Measurements from ENCODE around the gene SOCS1. TPM values are rescaled to one million over a fixed set of nuclear protein-coding genes. Genes with fewer than 3 reads are reported as not detected.
A peak's percentile ranks its signal among the peaks of the same experiment; 100 is the strongest.

SOCS1 gene
- polyA plus RNA-seq (2012; rRNA removed): 6.3 and 8.6 TPM in 2 replicates
- 4.7 and 6.1 TPM in 2 replicates for polyA plus RNA-seq (2012; cell fraction: cytosol; rRNA removed)
- 28.4 and 39.6 TPM in 2 replicates for polyA plus RNA-seq (2012; cell fraction: nucleus; rRNA removed)

DNA sequence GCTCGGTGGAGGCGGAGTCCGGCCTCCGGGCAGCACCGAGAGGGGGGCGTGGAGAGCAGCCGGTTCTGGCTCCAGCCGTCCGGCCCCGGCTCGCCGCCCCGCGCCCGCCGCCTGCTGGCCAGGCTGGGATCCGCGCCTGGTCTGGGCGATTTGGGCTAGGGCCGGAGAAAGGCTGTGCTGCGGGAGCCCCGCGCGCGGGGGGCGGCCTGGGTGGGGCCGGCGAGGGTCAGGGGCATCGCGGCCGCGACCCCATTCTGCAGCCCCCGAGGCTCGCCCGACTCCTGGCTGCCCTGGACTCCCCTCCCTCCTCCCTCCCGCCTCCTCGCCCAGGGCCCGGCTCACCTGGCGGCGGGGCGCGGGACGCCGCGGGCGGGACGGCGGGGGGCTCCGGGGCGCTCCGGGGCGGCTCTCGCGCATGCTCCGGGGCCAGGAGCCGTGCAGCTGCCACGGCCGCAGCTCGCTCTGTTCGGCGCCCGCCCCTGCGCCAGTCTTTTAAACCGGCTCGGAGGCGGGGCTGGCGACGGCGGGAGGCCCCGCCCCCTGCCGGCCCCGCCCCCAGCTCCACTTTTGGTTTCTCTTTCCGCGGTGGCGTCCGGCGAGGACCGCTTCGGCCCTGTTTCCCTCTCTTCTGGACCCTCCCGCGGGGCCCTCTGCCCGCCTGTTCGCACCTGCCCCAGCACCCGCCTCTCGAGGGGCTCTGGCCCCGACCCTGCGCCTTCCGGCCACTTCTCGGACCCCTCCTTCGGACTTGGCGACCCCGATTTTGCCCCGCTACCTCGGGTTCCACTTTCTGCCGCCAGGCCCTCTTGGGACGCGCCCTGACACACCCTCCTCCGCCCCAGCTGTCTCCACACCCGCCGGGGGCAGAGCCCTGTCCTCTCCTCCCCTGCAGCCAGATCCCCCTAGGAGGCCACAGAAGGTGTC lies at the start of gene SOCS1:
Gene SOCS1, minus strand, starts transcription at position 468 of the 924 bp plus-strand sequence. CDS start 726 bp downstream, outside the sequence.
- Histone ChIP-seq H3K4me3 (ENCODE audit: low read depth in 2 of 2, low read length in 1 of 2) (peak within 1 kb of the TSS; percentile 79 to 84), H3K9ac (peak within 1 kb of the TSS; percentile 87), H3K36me3 (replicated peaks in 1 of 2; ENCODE audit: control insufficient read depth in 1 of 2, insufficient read depth in 2 of 2, low read length in 1 of 2) (peaks cover 3 to 4% of the 10 kb centered on the region in 2 experiments), H3F3A (replicated peaks; ENCODE audit: insufficient read depth) (peaks cover 22% of the 10 kb centered on the region), H3K4me2 (peak within 1 kb of the TSS; percentile 99), H3K9me3 (no peaks in the 10 kb centered on the region), H3K4me1 (ENCODE audit: control insufficient read depth in 1 of 2, insufficient read depth in 2 of 2, low read depth in 1 of 2, low read length in 1 of 2) (peaks cover 9 to 27% of the 10 kb centered on the region in 2 experiments; a peak in 3 of 4 replicates), H3K27me3 (ENCODE audit: insufficient read depth) (no peaks in the 10 kb centered on the region), H3K27ac (ENCODE audit: low read depth in 2 of 2, low read length in 1 of 2) (peak within 1 kb of the TSS; percentile 86 to 94), H4K20me1 (ENCODE audit: insufficient read depth) (peaks cover 32% of the 10 kb centered on the region), H3K79me2 (ENCODE audit: insufficient read depth) (peaks cover 25% of the 10 kb centered on the region), H3K9me2 (no peaks in the 10 kb centered on the region), H2AFZ (ENCODE audit: low read depth) (peak within 1 kb of the TSS; percentile 85)
- peak; percentile 95 for DNase-seq
- 1% methylated on average over 41 of the region's 100 CpGs for WGBS (ENCODE audit: low lambda C conversion rate)
- CTCF ChIA-PET: interaction anchor here (0.6 to 14.4 kb wide), 91 partner anchors 10 to 365 kb away, joined by 3 to 318 read pairs (median 4); partner anchors contain the start of genes PRM3 and TNP2
- POLR2A ChIA-PET: interaction anchor here (0.7 to 1.5 kb wide), 11 partner anchors 56 to 311 kb away, joined by 3 to 9 read pairs (median 3); no protein-coding TSS in a partner anchor
- no peak for TF ChIP-seq EP300 (IDR thresholded peaks at IDR 0.05; ENCODE audit: borderline replicate concordance in 1 of 2, low read depth in 1 of 2, low read length in 1 of 2)
- TF ChIP-seq ZBTB33 (IDR thresholded peaks at IDR 0.05; ENCODE audit: borderline replicate concordance, low read depth): no peak
- TF ChIP-seq SIN3A (IDR thresholded peaks at IDR 0.05; ENCODE audit: borderline replicate concordance, low read depth, low read length): 0 out of 2 replicates have a peak, but pooled peaks have one; percentile 27
- peak; percentile 69 for TF ChIP-seq NRF1 (IDR thresholded peaks at IDR 0.05; ENCODE audit: low read depth, low read length)
- TF ChIP-seq POLR2AphosphoS5 (IDR thresholded peaks at IDR 0.05; ENCODE audit: low read depth, low read length): peak; percentile 98
- TF ChIP-seq FOXM1 (IDR thresholded peaks at IDR 0.05; ENCODE audit: low read depth): no peak
- peak; percentile 54; the same call in 1 of the 2 replicates for TF ChIP-seq YY1 (IDR thresholded peaks at IDR 0.05; ENCODE audit: low read depth)
- TF ChIP-seq MEF2A (IDR thresholded peaks at IDR 0.05; ENCODE audit: borderline replicate concordance, low read depth): no peak
- 0 out of 2 replicates have a peak, but pooled peaks have one; percentile 18 for TF ChIP-seq NFIC (IDR thresholded peaks at IDR 0.05; ENCODE audit: borderline replicate concordance)
- no peak for TF ChIP-seq TCF12 (IDR thresholded peaks at IDR 0.05)
- TF ChIP-seq SMC3 (IDR thresholded peaks at IDR 0.05; ENCODE audit: low read depth, low read length): peak; percentile 88
- TF ChIP-seq CTCF (IDR thresholded peaks at IDR 0.05): peak; percentile 73
- no peak for TF ChIP-seq RFX5 (IDR thresholded peaks at IDR 0.05; ENCODE audit: low read length)
- no peak for TF ChIP-seq TEAD4 (IDR thresholded peaks at IDR 0.05; ENCODE audit: borderline replicate concordance, insufficient read depth)
- TF ChIP-seq, protein P1, sequence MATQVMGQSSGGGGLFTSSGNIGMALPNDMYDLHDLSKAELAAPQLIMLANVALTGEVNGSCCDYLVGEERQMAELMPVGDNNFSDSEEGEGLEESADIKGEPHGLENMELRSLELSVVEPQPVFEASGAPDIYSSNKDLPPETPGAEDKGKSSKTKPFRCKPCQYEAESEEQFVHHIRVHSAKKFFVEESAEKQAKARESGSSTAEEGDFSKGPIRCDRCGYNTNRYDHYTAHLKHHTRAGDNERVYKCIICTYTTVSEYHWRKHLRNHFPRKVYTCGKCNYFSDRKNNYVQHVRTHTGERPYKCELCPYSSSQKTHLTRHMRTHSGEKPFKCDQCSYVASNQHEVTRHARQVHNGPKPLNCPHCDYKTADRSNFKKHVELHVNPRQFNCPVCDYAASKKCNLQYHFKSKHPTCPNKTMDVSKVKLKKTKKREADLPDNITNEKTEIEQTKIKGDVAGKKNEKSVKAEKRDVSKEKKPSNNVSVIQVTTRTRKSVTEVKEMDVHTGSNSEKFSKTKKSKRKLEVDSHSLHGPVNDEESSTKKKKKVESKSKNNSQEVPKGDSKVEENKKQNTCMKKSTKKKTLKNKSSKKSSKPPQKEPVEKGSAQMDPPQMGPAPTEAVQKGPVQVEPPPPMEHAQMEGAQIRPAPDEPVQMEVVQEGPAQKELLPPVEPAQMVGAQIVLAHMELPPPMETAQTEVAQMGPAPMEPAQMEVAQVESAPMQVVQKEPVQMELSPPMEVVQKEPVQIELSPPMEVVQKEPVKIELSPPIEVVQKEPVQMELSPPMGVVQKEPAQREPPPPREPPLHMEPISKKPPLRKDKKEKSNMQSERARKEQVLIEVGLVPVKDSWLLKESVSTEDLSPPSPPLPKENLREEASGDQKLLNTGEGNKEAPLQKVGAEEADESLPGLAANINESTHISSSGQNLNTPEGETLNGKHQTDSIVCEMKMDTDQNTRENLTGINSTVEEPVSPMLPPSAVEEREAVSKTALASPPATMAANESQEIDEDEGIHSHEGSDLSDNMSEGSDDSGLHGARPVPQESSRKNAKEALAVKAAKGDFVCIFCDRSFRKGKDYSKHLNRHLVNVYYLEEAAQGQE (IDR thresholded peaks at IDR 0.05; ENCODE audit: low read depth, low read length): no peak
- TF ChIP-seq RCOR1 (IDR thresholded peaks at IDR 0.05; ENCODE audit: low read length): peak; percentile 41; the same call in 1 of the 2 replicates
- no peak for TF ChIP-seq FOSL2 (IDR thresholded peaks at IDR 0.05; ENCODE audit: borderline replicate concordance, low read depth)
- TF ChIP-seq GABPA (IDR thresholded peaks at IDR 0.05; ENCODE audit: low read depth): no peak
- no peak for TF ChIP-seq EZH2phosphoT487 (IDR thresholded peaks at IDR 0.05; ENCODE audit: borderline replicate concordance, low read depth)
- TF ChIP-seq GATA2 (CRISPR knock-in tag; IDR thresholded peaks at IDR 0.05): no peak
- TF ChIP-seq MAX (IDR thresholded peaks at IDR 0.05; ENCODE audit: low read depth): peak; percentile 33; the same call in 1 of the 2 replicates
- TF ChIP-seq USF1 (IDR thresholded peaks at IDR 0.05; ENCODE audit: borderline replicate concordance, low read depth): no peak
